Measurements from ENCODE around the gene TNFRSF21. TPM values are rescaled to one million over a fixed set of nuclear protein-coding genes. Genes with fewer than 3 reads are reported as not detected.

TNFRSF21 gene
- total RNA-seq, 1 experiment from 2014 or later: 19.3 TPM

- Mint-ChIP-seq H3K9me3 (ENCODE audit: unreplicated experiment) (no peaks in the 10 kb centered on the region), H3K4me3 (ENCODE audit: unreplicated experiment) (no peak overlapping the region), H3K27ac (ENCODE audit: low read depth, unreplicated experiment) (no peak overlapping the region), H3K36me3 (ENCODE audit: insufficient read depth, unreplicated experiment) (no peaks in the 10 kb centered on the region), H3K27me3 (ENCODE audit: insufficient read depth, unreplicated experiment) (no peaks in the 10 kb centered on the region), H3K4me1 (ENCODE audit: insufficient read depth, unreplicated experiment) (peaks cover 16% of the 10 kb centered on the region)
- BruUV-seq (replicated peaks): no TSS peak
- intact Hi-C loops (cut with micrococcal nuclease): no loop called here
- no peak for TF ChIP-seq CTCF (IDR thresholded peaks at IDR 0.05; ENCODE audit: unreplicated experiment)
- ChIA-PET CTCF (interaction anchor here (0.7 kb wide), 1 partner anchor 650 kb away, joined by 3 read pairs; no protein-coding TSS in a partner anchor), POLR2A (interaction anchor here (1.5 kb wide), 1 partner anchor 58 kb away, joined by 3 read pairs; no protein-coding TSS in a partner anchor)
- DNase-seq (ENCODE audit: unreplicated experiment): no peak
Observed at GRCh38 chr6:47250302-47250701, 59.4 kb downstream of the TNFRSF21 start.

- POLR2A ChIA-PET: interaction anchor here (1.2 to 2.3 kb wide), 2 partner anchors 61 to 155 kb away, joined by 4 to 10 read pairs; partner anchors contain the start of gene TNFRSF21
- CTCF ChIA-PET: interaction anchor here (0.5 to 1.2 kb wide), 3 partner anchors 150 to 309 kb away, joined by 3 read pairs; no protein-coding TSS in a partner anchor
- BruUV-seq (replicated peaks): no TSS peak
- TF ChIP-seq CTCF (IDR thresholded peaks at IDR 0.05; ENCODE audit: unreplicated experiment): no peak
- Mint-ChIP-seq H3K36me3 (ENCODE audit: insufficient read depth, unreplicated experiment) (no peaks in the 10 kb centered on the region), H3K4me1 (ENCODE audit: insufficient read depth, unreplicated experiment) (peaks cover 19% of the 10 kb centered on the region), H3K27ac (ENCODE audit: low read depth, unreplicated experiment) (no peak overlapping the region), H3K4me3 (ENCODE audit: unreplicated experiment) (no peak overlapping the region), H3K9me3 (ENCODE audit: unreplicated experiment) (no peaks in the 10 kb centered on the region), H3K27me3 (ENCODE audit: insufficient read depth, unreplicated experiment) (no peaks in the 10 kb centered on the region)
- intact Hi-C loops (cut with micrococcal nuclease): no loop called here
- DNase-seq (ENCODE audit: unreplicated experiment): no peak
Observed at GRCh38 chr6:47248446-47248845, 61.3 kb downstream of the TNFRSF21 start.

- POLR2A ChIA-PET: interaction anchor here (1.0 to 2.3 kb wide), 4 partner anchors 9 to 154 kb away, joined by 3 to 10 read pairs (median 4); partner anchors contain the start of gene TNFRSF21
- no peak for TF ChIP-seq CTCF (IDR thresholded peaks at IDR 0.05; ENCODE audit: unreplicated experiment)
- H3K27ac Mint-ChIP-seq (ENCODE audit: low read depth, unreplicated experiment): no peak overlapping the region
- H3K9me3 Mint-ChIP-seq (ENCODE audit: unreplicated experiment): no peaks in the 10 kb centered on the region
- H3K4me1 Mint-ChIP-seq (ENCODE audit: insufficient read depth, unreplicated experiment): peaks cover 27% of the 10 kb centered on the region
- intact Hi-C loops (cut with micrococcal nuclease): no loop called here
- no TSS peak for BruUV-seq (replicated peaks)
- peak; percentile 9 for DNase-seq (ENCODE audit: unreplicated experiment)
- CTCF ChIA-PET: interaction anchor here (0.6 to 1.9 kb wide), 3 partner anchors 150 to 827 kb away, joined by 3 to 5 read pairs (median 3); no protein-coding TSS in a partner anchor
- H3K4me3 Mint-ChIP-seq (ENCODE audit: unreplicated experiment): no peak overlapping the region
- no peaks in the 10 kb centered on the region for H3K27me3 Mint-ChIP-seq (ENCODE audit: insufficient read depth, unreplicated experiment)
- no peaks in the 10 kb centered on the region for H3K36me3 Mint-ChIP-seq (ENCODE audit: insufficient read depth, unreplicated experiment)
Observed at GRCh38 chr6:47247227-47247797, 62.4 kb downstream of the TNFRSF21 start.

- no peak for DNase-seq (ENCODE audit: unreplicated experiment)
- CTCF ChIA-PET: interaction anchor here (1.5 to 1.9 kb wide), 2 partner anchors 59 to 149 kb away, joined by 3 to 5 read pairs; no protein-coding TSS in a partner anchor
- Mint-ChIP-seq H3K4me3 (ENCODE audit: unreplicated experiment) (no peak overlapping the region), H3K9me3 (ENCODE audit: unreplicated experiment) (no peaks in the 10 kb centered on the region), H3K36me3 (ENCODE audit: insufficient read depth, unreplicated experiment) (no peaks in the 10 kb centered on the region), H3K4me1 (ENCODE audit: insufficient read depth, unreplicated experiment) (peaks cover 34% of the 10 kb centered on the region), H3K27ac (ENCODE audit: low read depth, unreplicated experiment) (no peak overlapping the region), H3K27me3 (ENCODE audit: insufficient read depth, unreplicated experiment) (no peaks in the 10 kb centered on the region)
- intact Hi-C loops (cut with micrococcal nuclease): no loop called here
- POLR2A ChIA-PET: interaction anchor here (1.0 to 2.3 kb wide), 3 partner anchors 10 to 63 kb away, joined by 3 to 10 read pairs (median 4); partner anchors contain the start of gene TNFRSF21
- no TSS peak for BruUV-seq (replicated peaks)
- no peak for TF ChIP-seq CTCF (IDR thresholded peaks at IDR 0.05; ENCODE audit: unreplicated experiment)
Observed at GRCh38 chr6:47246551-47246950, 63.2 kb downstream of the TNFRSF21 start.
